GM13977 (cell line): ENCODE measurements around the gene MTRR.

Experiments used
- DNase-seq: peaks from one replicate; pipeline ENCODE4 v3.0.0; 2012; ENCODE audit warnings: low spot score
- CTCF ChIP-seq: IDR thresholded peaks from 2 replicates; pipeline ENCODE4 v1.5.1; 2012; ENCODE audit warnings: mild to moderate bottlenecking, control low read depth; ENCODE audit not compliant: insufficient read depth; ENCODE audit errors: extremely low read depth, missing control alignments
- in situ Hi-C: fragments of 300-500 bp; cut with MboI; formaldehyde crosslinking; loops from one replicate; pipeline ENCODE4 v1.12.0; 2022; ENCODE audit warnings: low sequenced_read_pairs, low pct_unique_long_range_greater_than_20kb, mixed read lengths, inconsistent platforms; ENCODE audit not compliant: unreplicated experiment

MTRR gene

GRCh38 chr5:7868773-7869473 lies at the start of gene MTRR, which contains the start of gene FASTKD3:
TSS of gene MTRR (plus strand) at chr5:7869148. CDS start at chr5:7870795, 1,647 bp downstream.
TSS of gene FASTKD3 (minus strand) at chr5:7869031. CDS start at chr5:7868083, 948 bp downstream.
- no peak for TF ChIP-seq CTCF
- in situ Hi-C loops, result no loop called here
- peak; percentile 94 for DNase-seq

- DNase-seq, result no peak
- no peak for TF ChIP-seq CTCF
These were observed 46.5 kb upstream of the MTRR start for GRCh38 chr5:7822449-7822848.

GRCh38 chr5:7823594-7823993 lies 45.4 kb upstream of the MTRR start:
- no peak for TF ChIP-seq CTCF
- in situ Hi-C loops, result no loop called here
- no peak for DNase-seq

More at GRCh38 chr5:7822449-7822848, 46.5 kb upstream of the MTRR start:
- in situ Hi-C loops, result no loop called here

- in situ Hi-C loops, result no loop called here
- no peak for TF ChIP-seq CTCF
- no peak for DNase-seq
These were observed 44.0 kb upstream of the MTRR start for GRCh38 chr5:7824995-7825394.

GRCh38 chr5:7825630-7826029 lies 43.3 kb upstream of the MTRR start:
- in situ Hi-C loops, result no loop called here
- no peak for TF ChIP-seq CTCF
- DNase-seq, result no peak

GRCh38 chr5:7827610-7828009 lies 41.3 kb upstream of the MTRR start:
- no peak for DNase-seq
- in situ Hi-C loops, result no loop called here
- no peak for TF ChIP-seq CTCF
